NT2/D1 (cell line): ENCODE measurements around the gene BCL2.

Experiments used
- DNase-seq: peaks from one replicate; pipeline ENCODE4 v3.0.0-alpha.2; 2011; ENCODE audit warnings: low read depth, low spot score
- H3K27me3 ChIP-seq: 2 replicates; pipeline ENCODE4 v1.6.0; 2011; ENCODE audit warnings: mild to moderate bottlenecking; ENCODE audit not compliant: insufficient read length, insufficient read depth
- H3K36me3 ChIP-seq: 2 replicates; pipeline ENCODE4 v1.6.1; 2011; ENCODE audit warnings: mild to moderate bottlenecking, low read length, mixed read lengths; ENCODE audit not compliant: insufficient read depth, insufficient read length
- H3K4me1 ChIP-seq: 2 replicates; pipeline ENCODE4 v1.5.1; 2011; ENCODE audit not compliant: insufficient read depth, insufficient read length
- H3K4me3 ChIP-seq: 2 replicates; pipeline ENCODE4 v1.5.1; 2011; ENCODE audit warnings: low read depth; ENCODE audit not compliant: insufficient read length
- H3K9ac ChIP-seq: 2 replicates; pipeline ENCODE4 v1.6.0; 2011; ENCODE audit warnings: low read depth; ENCODE audit not compliant: insufficient read length
- H3K9me3 ChIP-seq: 2 replicates; pipeline ENCODE4 v1.5.1; 2011; ENCODE audit warnings: mild to moderate bottlenecking, low read length; ENCODE audit not compliant: insufficient read depth
- SUZ12 ChIP-seq: IDR thresholded peaks from 2 replicates; pipeline ENCODE4 v1.6.1; 2011; ENCODE audit not compliant: insufficient read length, insufficient read depth; ENCODE audit errors: extremely low read depth
- YY1 ChIP-seq: IDR thresholded peaks from 2 replicates; pipeline ENCODE4 v1.6.1; 2011; ENCODE audit not compliant: insufficient read length, insufficient read depth
- ZNF274 ChIP-seq: IDR thresholded peaks from 2 replicates; pipeline ENCODE4 v1.6.1; 2011; ENCODE audit warnings: mild to moderate bottlenecking, low read depth, low read length

The BCL2 gene

GRCh38 chr18:63233334-63233733 lies 86.2 kb downstream of the BCL2 start:
- no peak overlapping the region for H3K9ac ChIP-seq
- no peak overlapping the region for H3K4me3 ChIP-seq
- H3K36me3 ChIP-seq: no peaks in the 10 kb centered on the region
- H3K4me1 ChIP-seq: no peaks in the 10 kb centered on the region
- no peaks in the 10 kb centered on the region for H3K27me3 ChIP-seq
- no peak for TF ChIP-seq YY1
- DNase-seq: no peak
- H3K9me3 ChIP-seq: no peaks in the 10 kb centered on the region

GRCh38 chr18:63232826-63233225 lies 86.7 kb downstream of the BCL2 start:
- Histone ChIP-seq H3K4me1 (no peaks in the 10 kb centered on the region), H3K4me3 (no peak overlapping the region), H3K9ac (no peak overlapping the region), H3K27me3 (no peaks in the 10 kb centered on the region), H3K36me3 (no peaks in the 10 kb centered on the region), H3K9me3 (no peaks in the 10 kb centered on the region)
- DNase-seq: no peak
- no peak for TF ChIP-seq YY1
- no peak for TF ChIP-seq SUZ12
- no peak for TF ChIP-seq ZNF274

GRCh38 chr18:63229971-63230370 lies 89.6 kb downstream of the BCL2 start:
- no peak for DNase-seq
- no peaks in the 10 kb centered on the region for H3K4me1 ChIP-seq
- H3K27me3 ChIP-seq: no peaks in the 10 kb centered on the region
- no peak overlapping the region for H3K9ac ChIP-seq
- no peaks in the 10 kb centered on the region for H3K36me3 ChIP-seq
- H3K9me3 ChIP-seq: no peaks in the 10 kb centered on the region
- TF ChIP-seq SUZ12: no peak
- TF ChIP-seq YY1: no peak
- no peak for TF ChIP-seq ZNF274
- no peak overlapping the region for H3K4me3 ChIP-seq

GRCh38 chr18:63225434-63225833 lies 94.1 kb downstream of the BCL2 start:
- Histone ChIP-seq H3K9ac (no peak overlapping the region), H3K4me1 (no peaks in the 10 kb centered on the region), H3K27me3 (no peaks in the 10 kb centered on the region), H3K4me3 (no peak overlapping the region), H3K9me3 (no peaks in the 10 kb centered on the region), H3K36me3 (no peaks in the 10 kb centered on the region)
- DNase-seq: no peak
- TF ChIP-seq ZNF274 (no peak), SUZ12 (no peak), YY1 (no peak)

- no peak overlapping the region for H3K4me3 ChIP-seq
- H3K36me3 ChIP-seq: no peaks in the 10 kb centered on the region
- no peaks in the 10 kb centered on the region for H3K27me3 ChIP-seq
- H3K4me1 ChIP-seq: no peaks in the 10 kb centered on the region
- TF ChIP-seq ZNF274: no peak
- no peak for TF ChIP-seq YY1
- TF ChIP-seq SUZ12: no peak
- DNase-seq: no peak
- H3K9me3 ChIP-seq: no peaks in the 10 kb centered on the region
- no peak overlapping the region for H3K9ac ChIP-seq
Observed at GRCh38 chr18:63224630-63225029, 94.9 kb downstream of the BCL2 start.

GRCh38 chr18:63223837-63224236 lies 95.7 kb downstream of the BCL2 start:
- TF ChIP-seq YY1 (no peak), ZNF274 (no peak), SUZ12 (no peak)
- Histone ChIP-seq H3K4me1 (no peaks in the 10 kb centered on the region), H3K9ac (no peak overlapping the region), H3K9me3 (no peaks in the 10 kb centered on the region), H3K27me3 (no peaks in the 10 kb centered on the region), H3K36me3 (no peaks in the 10 kb centered on the region), H3K4me3 (no peak overlapping the region)
- no peak for DNase-seq

- no peak overlapping the region for H3K9ac ChIP-seq
- no peak for DNase-seq
- TF ChIP-seq ZNF274 (no peak), SUZ12 (no peak), YY1 (no peak)
- H3K4me3 ChIP-seq: no peak overlapping the region
- H3K27me3 ChIP-seq: no peaks in the 10 kb centered on the region
- no peaks in the 10 kb centered on the region for H3K36me3 ChIP-seq
- no peaks in the 10 kb centered on the region for H3K9me3 ChIP-seq
- H3K4me1 ChIP-seq: no peaks in the 10 kb centered on the region
Observed at GRCh38 chr18:63220903-63221302, 98.7 kb downstream of the BCL2 start.

- Histone ChIP-seq H3K27me3 (no peaks in the 10 kb centered on the region), H3K9me3 (no peaks in the 10 kb centered on the region), H3K4me3 (no peak overlapping the region), H3K9ac (no peak overlapping the region), H3K36me3 (no peaks in the 10 kb centered on the region), H3K4me1 (no peaks in the 10 kb centered on the region)
- no peak for DNase-seq
- TF ChIP-seq ZNF274: no peak
- TF ChIP-seq YY1: no peak
- TF ChIP-seq SUZ12: no peak
Observed at GRCh38 chr18:63218472-63218871, 101.1 kb downstream of the BCL2 start.
